H9 (cell line): Measurements from ENCODE around the gene DTNBP1. TPM values are rescaled to one million over a fixed set of nuclear protein-coding genes. Genes with fewer than 3 reads are reported as not detected.

Experiments
- DNase-seq: peaks from one replicate; pipeline ENCODE4 v3.0.0-alpha.2; 2017
- H2AFZ ChIP-seq: one replicate; pipeline ENCODE4 v1.6.1; 2013; ENCODE audit warnings: mild to moderate bottlenecking, low read length, control low read depth, moderate library complexity
- H2AK5ac ChIP-seq: 2 replicates; pipeline ENCODE4 v1.6.1; 2013; ENCODE audit warnings: low read length, control low read depth, mixed read lengths; ENCODE audit not compliant: insufficient read length
- H2BK120ac ChIP-seq: one replicate; pipeline ENCODE4 v1.6.1; 2013; ENCODE audit warnings: low read depth, mild to moderate bottlenecking, low read length, control low read depth, inconsistent platforms; ENCODE audit not compliant: poor library complexity, severe bottlenecking
- H2BK12ac ChIP-seq: 2 replicates; pipeline ENCODE4 v1.6.1; 2013; ENCODE audit warnings: low read length, control low read depth, mixed read lengths, low read depth; ENCODE audit not compliant: insufficient read length
- H2BK15ac ChIP-seq: 2 replicates; pipeline ENCODE4 v1.6.1; 2013; ENCODE audit warnings: low read depth, low read length, control low read depth
- H2BK20ac ChIP-seq: one replicate; pipeline ENCODE4 v1.6.1; 2013; ENCODE audit warnings: low read depth, mild to moderate bottlenecking, low read length, control low read depth, inconsistent platforms; ENCODE audit not compliant: poor library complexity, severe bottlenecking
- H2BK5ac ChIP-seq: 2 replicates; pipeline ENCODE4 v1.6.1; 2013; ENCODE audit warnings: low read length, control low read depth, mixed read lengths; ENCODE audit not compliant: insufficient read length
- H3K14ac ChIP-seq: 2 replicates; pipeline ENCODE4 v1.6.1; 2013; ENCODE audit warnings: low read length, control low read depth; ENCODE audit not compliant: insufficient read depth
- H3K18ac ChIP-seq: 2 replicates; pipeline ENCODE4 v1.6.1; 2013; ENCODE audit warnings: low read depth, mild to moderate bottlenecking, mixed read lengths, low read length, control low read depth; ENCODE audit not compliant: insufficient read length
- H3K23ac ChIP-seq: 2 replicates; pipeline ENCODE4 v1.6.1; 2013; ENCODE audit warnings: low read length, control low read depth, mixed read lengths, low read depth; ENCODE audit not compliant: insufficient read length
- H3K23me2 ChIP-seq: 2 replicates; pipeline ENCODE4 v1.6.1; 2013; ENCODE audit warnings: low read depth, mild to moderate bottlenecking, mixed read lengths, low read length, control low read depth; ENCODE audit not compliant: insufficient read length, poor library complexity, severe bottlenecking
- H3K27ac ChIP-seq: 2 replicates; pipeline ENCODE4 v1.5.1; 2013; ENCODE audit warnings: low read length, control low read depth, mixed read lengths, low read depth; ENCODE audit not compliant: insufficient read length
- H3K27me3 ChIP-seq: 2 replicates; pipeline ENCODE4 v1.6.1; 2013; ENCODE audit warnings: low read length, control low read depth, inconsistent platforms; ENCODE audit not compliant: insufficient read depth
- H3K4ac ChIP-seq: 2 replicates; pipeline ENCODE4 v1.6.1; 2013; ENCODE audit warnings: low read depth, mild to moderate bottlenecking, control low read depth, inconsistent platforms, low read length, moderate library complexity
- H3K4me1 ChIP-seq: 2 replicates; pipeline ENCODE4 v1.6.1; 2013; ENCODE audit warnings: low read length, control low read depth, inconsistent platforms; ENCODE audit not compliant: insufficient read depth
- H3K4me2 ChIP-seq: 2 replicates; pipeline ENCODE4 v1.6.1; 2013; ENCODE audit warnings: low read length, control low read depth, mixed read lengths; ENCODE audit not compliant: insufficient read length, insufficient read depth
- H3K56ac ChIP-seq: 2 replicates; pipeline ENCODE4 v1.6.1; 2013; ENCODE audit warnings: low read depth, mild to moderate bottlenecking, mixed read lengths, low read length, control low read depth; ENCODE audit not compliant: insufficient read length
- H3K79me1 ChIP-seq: 2 replicates; pipeline ENCODE4 v1.6.1; 2013; ENCODE audit warnings: low read depth, mild to moderate bottlenecking, moderate library complexity, low read length, control low read depth, inconsistent platforms; ENCODE audit not compliant: insufficient read depth, poor library complexity, severe bottlenecking
- H3K79me2 ChIP-seq: 2 replicates; pipeline ENCODE4 v1.6.1; 2013; ENCODE audit warnings: low read length, control low read depth, inconsistent platforms; ENCODE audit not compliant: insufficient read depth
- H3K9ac ChIP-seq: 2 replicates; pipeline ENCODE4 v1.6.1; 2013; ENCODE audit warnings: low read length, control low read depth, mixed read lengths; ENCODE audit not compliant: insufficient read length; ENCODE audit errors: extremely low read depth
- H3K9me3 ChIP-seq: one replicate; pipeline ENCODE4 v1.6.1; 2013; ENCODE audit warnings: low read depth, low read length, inconsistent platforms; ENCODE audit not compliant: control insufficient read depth
- H3T11ph ChIP-seq: one replicate; pipeline ENCODE4 v1.6.1; 2013; ENCODE audit warnings: mild to moderate bottlenecking, low read length, control low read depth, inconsistent platforms
- H4K20me1 ChIP-seq: one replicate; pipeline ENCODE4 v1.6.1; 2013; ENCODE audit not compliant: control insufficient read depth, insufficient read length, insufficient read depth
- H4K5ac ChIP-seq: 2 replicates; pipeline ENCODE4 v1.6.1; 2013; ENCODE audit warnings: low read depth, mild to moderate bottlenecking, mixed read lengths, low read length, control low read depth; ENCODE audit not compliant: insufficient read length
- H4K8ac ChIP-seq: replicated peaks from 2 replicates; pipeline ENCODE4 v1.6.1; 2013; ENCODE audit warnings: low read length, control low read depth, mixed read lengths, low read depth; ENCODE audit not compliant: insufficient read length
- H4K91ac ChIP-seq: 2 replicates; pipeline ENCODE4 v1.6.1; 2013; ENCODE audit warnings: low read depth, mild to moderate bottlenecking, moderate library complexity, mixed read lengths, low read length, control low read depth; ENCODE audit not compliant: insufficient read length
- H3K27ac Mint-ChIP-seq, 3 experiments: 2 replicates in 2 of 3; 3 replicates in 1 of 3; pipeline ENCODE4 v1.8.0; 2020 to 2021; ENCODE audit warnings: mixed read lengths in 3 of 3, mild to moderate bottlenecking in 1 of 3, moderate library complexity in 1 of 3
- H3K27me3 Mint-ChIP-seq: 2 replicates; pipeline ENCODE4 v1.8.0; 2021; ENCODE audit warnings: low read depth, mild to moderate bottlenecking, moderate library complexity, mixed read lengths
- H3K36me3 Mint-ChIP-seq, 3 experiments: 2 replicates in 2 of 3; 3 replicates in 1 of 3; pipeline ENCODE4 v1.8.0; 2020 to 2021; ENCODE audit warnings: low read depth in 3 of 3, mixed read lengths in 3 of 3; ENCODE audit not compliant: insufficient read depth in 1 of 3
- H3K4me1 Mint-ChIP-seq, 2 experiments: 2 replicates each; pipeline ENCODE4 v1.8.0; 2020; ENCODE audit warnings: mixed read lengths in 2 of 2
- H3K4me3 Mint-ChIP-seq, 2 experiments: 2 replicates in 1 of 2; 3 replicates in 1 of 2; pipeline ENCODE4 v1.8.0; 2020 to 2021; ENCODE audit warnings: mild to moderate bottlenecking in 2 of 2, mixed read lengths in 2 of 2, moderate library complexity in 1 of 2
- H3K9me3 Mint-ChIP-seq, 2 experiments: 2 replicates in 1 of 2; 3 replicates in 1 of 2; pipeline ENCODE4 v1.8.0; 2020; ENCODE audit warnings: mild to moderate bottlenecking in 2 of 2, mixed read lengths in 2 of 2, moderate library complexity in 1 of 2
- CTCF ChIP-seq: fragments of 200-600 bp; sonication (generic); conservative IDR thresholded peaks from 3 replicates; pipeline ENCODE4 v1.8.0; 2021; ENCODE audit warnings: antibody characterized with exemption, mild to moderate bottlenecking
- WGBS: extraction: QIAGEN DNeasy Blood & Tissue Kit; methylation state at CpG from one replicate; pipeline ENCODE4 v1.1.7; 2013; ENCODE audit warnings: missing lambda C conversion rate, low lambda C conversion rate, mixed read lengths; ENCODE audit not compliant: insufficient read length; ENCODE audit errors: extremely low coverage; 5-methylcytosine and 5-hydroxymethylcytosine counted together
- total RNA-seq: library from RNA; stranded (reverse); gene quantifications from 2 replicates; pipeline ENCODE4 v1.2.1, GENCODE V29; 2021

Gene DTNBP1
- total RNA-seq, 1 experiment from 2014 or later = 12.9 TPM

DNA sequence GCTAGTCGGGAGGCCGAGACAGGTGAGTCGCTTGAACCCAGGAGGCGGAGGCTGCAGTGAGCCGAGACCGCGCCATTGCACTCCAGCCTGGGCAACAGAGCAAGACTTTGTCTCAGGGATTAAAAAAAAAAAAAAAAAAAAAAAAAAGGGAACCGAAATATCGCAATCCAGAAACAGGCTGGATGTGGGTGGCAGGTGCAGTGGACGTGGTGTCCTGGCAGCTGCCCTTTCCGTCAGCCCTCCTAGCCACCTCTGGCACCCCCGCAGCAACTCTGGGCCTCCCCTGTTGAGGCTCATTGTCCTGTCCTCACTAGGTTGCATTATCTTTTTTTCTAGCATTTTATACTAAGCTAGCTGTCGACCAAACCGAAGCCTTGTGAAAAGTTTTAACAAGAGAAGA is 113.5 kb downstream of the DTNBP1 start:
- Histone ChIP-seq H2AFZ (no peak overlapping the region), H2BK20ac (no peak overlapping the region), H3K4me1 (peaks cover 14% of the 10 kb centered on the region), H3K56ac (no peak overlapping the region), H4K5ac (no peak overlapping the region), H2BK15ac (no peak overlapping the region), H3T11ph (no peak overlapping the region), H3K14ac (no peak overlapping the region), H3K23me2 (no peaks in the 10 kb centered on the region), H3K4ac (no peak overlapping the region), H2AK5ac (no peak overlapping the region), H2BK120ac (no peak overlapping the region), H3K27me3 (no peaks in the 10 kb centered on the region), H3K79me2 (no peaks in the 10 kb centered on the region), H3K9me3 (no peaks in the 10 kb centered on the region), H3K4me2 (no peak overlapping the region), H3K79me1 (no peaks in the 10 kb centered on the region), H2BK12ac (no peak overlapping the region), H3K23ac (no peak overlapping the region), H3K18ac (no peak overlapping the region), H2BK5ac (no peak overlapping the region), H4K8ac (no peak overlapping the region), H4K91ac (no peak overlapping the region), H4K20me1 (no peaks in the 10 kb centered on the region), H3K9ac (no peak overlapping the region), H3K27ac (no peak overlapping the region)
- no CpG with 5 or more reads among the region's 14 CpGs for WGBS
- Mint-ChIP-seq H3K27ac (peak overlapping the region in 1 of 3 experiments; percentile 78; a peak in 2 of 7 replicates), H3K36me3 (peaks cover 0 to 10% (median under 1%) of the 10 kb centered on the region in 3 experiments; a peak in 2 of 7 replicates), H3K4me3 (no peak overlapping the region), H3K4me1 (peaks cover 37 to 59% of the 10 kb centered on the region in 2 experiments), H3K27me3 (no peaks in the 10 kb centered on the region; the same call in 1 of the 2 replicates), H3K9me3 (no peaks in the 10 kb centered on the region)
- no peak for DNase-seq
- no peak for TF ChIP-seq CTCF
